OCI-LY3 (cell line): ENCODE results near the gene JOSD1.
A peak's percentile ranks its signal among the peaks of the same experiment; 100 is the strongest.

ENCODE experiments used
- EZH2phosphoT487 ChIP-seq: fragments of 200-600 bp; shearing (Covaris generic); IDR thresholded peaks from 2 replicates; pipeline ENCODE4 v1.6.1; 2018; ENCODE audit warnings: antibody characterized with exemption, mixed run types, low read depth
- TF ChIP-seq, protein P1 (sequence below): fragments of 200-600, 300-600 bp; sonication (generic); IDR thresholded peaks from 2 replicates; pipeline ENCODE4 v1.5.1; 2014; ENCODE audit warnings: antibody characterized with exemption, low read length, low read depth

DNA sequence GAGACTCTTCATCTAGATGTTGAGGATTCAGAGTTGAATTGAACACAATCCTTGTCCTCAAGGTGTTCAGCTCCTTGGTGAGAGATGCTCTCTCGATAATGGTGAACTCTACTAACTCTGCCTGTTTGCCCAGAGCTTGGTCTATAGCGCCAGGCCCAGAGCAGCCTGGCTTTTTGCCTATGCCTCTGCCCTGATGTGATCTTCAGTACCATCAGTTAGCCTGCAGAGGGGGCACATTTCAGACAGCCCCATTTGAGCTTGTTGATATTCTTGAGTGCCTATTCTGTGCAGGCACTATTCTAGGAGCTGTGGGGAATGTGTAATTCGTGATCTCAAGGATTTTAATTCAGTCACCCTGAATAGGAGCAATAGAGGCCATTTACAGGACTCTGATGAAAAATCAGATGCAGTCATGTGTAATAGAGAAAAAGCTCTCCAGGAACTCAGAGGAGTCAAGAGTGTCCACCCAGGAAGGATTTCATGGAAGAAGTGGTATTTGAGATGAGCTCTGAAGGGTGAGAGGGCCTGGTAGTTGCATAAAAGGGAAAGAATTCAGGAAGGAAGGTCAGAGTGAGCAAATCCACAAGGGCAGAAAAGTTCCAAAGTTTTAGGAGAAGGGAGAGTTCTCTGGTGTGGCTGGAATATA lies 24.3 kb upstream of the JOSD1 start:
- no peak for TF ChIP-seq EZH2phosphoT487
- TF ChIP-seq, protein P1, sequence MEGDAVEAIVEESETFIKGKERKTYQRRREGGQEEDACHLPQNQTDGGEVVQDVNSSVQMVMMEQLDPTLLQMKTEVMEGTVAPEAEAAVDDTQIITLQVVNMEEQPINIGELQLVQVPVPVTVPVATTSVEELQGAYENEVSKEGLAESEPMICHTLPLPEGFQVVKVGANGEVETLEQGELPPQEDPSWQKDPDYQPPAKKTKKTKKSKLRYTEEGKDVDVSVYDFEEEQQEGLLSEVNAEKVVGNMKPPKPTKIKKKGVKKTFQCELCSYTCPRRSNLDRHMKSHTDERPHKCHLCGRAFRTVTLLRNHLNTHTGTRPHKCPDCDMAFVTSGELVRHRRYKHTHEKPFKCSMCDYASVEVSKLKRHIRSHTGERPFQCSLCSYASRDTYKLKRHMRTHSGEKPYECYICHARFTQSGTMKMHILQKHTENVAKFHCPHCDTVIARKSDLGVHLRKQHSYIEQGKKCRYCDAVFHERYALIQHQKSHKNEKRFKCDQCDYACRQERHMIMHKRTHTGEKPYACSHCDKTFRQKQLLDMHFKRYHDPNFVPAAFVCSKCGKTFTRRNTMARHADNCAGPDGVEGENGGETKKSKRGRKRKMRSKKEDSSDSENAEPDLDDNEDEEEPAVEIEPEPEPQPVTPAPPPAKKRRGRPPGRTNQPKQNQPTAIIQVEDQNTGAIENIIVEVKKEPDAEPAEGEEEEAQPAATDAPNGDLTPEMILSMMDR, result peak; percentile 57
